NB4 (cell line): ENCODE measurements around the gene SLC9A6.

Experiments used
- DNase-seq: peaks from one replicate; pipeline ENCODE4 v3.0.0; 2010; ENCODE audit warnings: low read depth
- H3K4me3 ChIP-seq: one replicate; pipeline ENCODE4 v1.5.1; 2011; ENCODE audit warnings: mild to moderate bottlenecking, low read depth, low read length, moderate library complexity
- CTCF ChIP-seq: IDR thresholded peaks from one replicate; pipeline ENCODE4 v1.5.1; 2012; ENCODE audit warnings: low read depth, low read length
- MAX ChIP-seq: IDR thresholded peaks from 2 replicates; pipeline ENCODE4 v1.6.1; 2011; ENCODE audit warnings: low read depth, low read length
- MYC ChIP-seq: IDR thresholded peaks from 2 replicates; pipeline ENCODE4 v1.6.1; 2011; ENCODE audit warnings: low read depth, low read length
- POLR2A ChIP-seq: IDR thresholded peaks from 2 replicates; pipeline ENCODE4 v1.6.1; 2011; ENCODE audit warnings: mild to moderate bottlenecking; ENCODE audit not compliant: insufficient read length; ENCODE audit errors: extremely low read depth

Gene SLC9A6

GRCh38 chrX:136057567-136057966 lies 72.3 kb downstream of the SLC9A6 start:
- no peak for TF ChIP-seq CTCF
- TF ChIP-seq POLR2A = no peak
- no peak for TF ChIP-seq MAX
- no peak for DNase-seq
- no peak overlapping the region for H3K4me3 ChIP-seq

GRCh38 chrX:136059350-136059749 lies 74.1 kb downstream of the SLC9A6 start:
- no peak for TF ChIP-seq MYC
- no peak for TF ChIP-seq CTCF
- TF ChIP-seq MAX = no peak
- TF ChIP-seq POLR2A = no peak
- DNase-seq = no peak
- no peak overlapping the region for H3K4me3 ChIP-seq

- DNase-seq = no peak
- TF ChIP-seq MYC = no peak
- TF ChIP-seq CTCF = no peak
- TF ChIP-seq POLR2A = no peak
- no peak for TF ChIP-seq MAX
- no peak overlapping the region for H3K4me3 ChIP-seq
Measured at GRCh38 chrX:136061286-136061685, 76.1 kb downstream of the SLC9A6 start.

GRCh38 chrX:136061696-136062095 lies 76.5 kb downstream of the SLC9A6 start:
- H3K4me3 ChIP-seq = no peak overlapping the region
- no peak for DNase-seq
- TF ChIP-seq POLR2A (no peak), CTCF (no peak), MAX (no peak), MYC (no peak)

- DNase-seq = peak; percentile 11
- no peak for TF ChIP-seq MYC
- TF ChIP-seq CTCF = no peak
- no peak for TF ChIP-seq MAX
- no peak for TF ChIP-seq POLR2A
- H3K4me3 ChIP-seq = no peak overlapping the region
Measured at GRCh38 chrX:136063340-136064079, 78.3 kb downstream of the SLC9A6 start.

- no peak for DNase-seq
- TF ChIP-seq MYC = no peak
- TF ChIP-seq MAX = no peak
- no peak for TF ChIP-seq CTCF
- no peak for TF ChIP-seq POLR2A
- H3K4me3 ChIP-seq = no peak overlapping the region
Measured at GRCh38 chrX:136064661-136065043, 79.4 kb downstream of the SLC9A6 start.
